NK-92 treated with Interleukin-12 subunit alpha and Interleukin-12 subunit beta, amount 100 ng/mL, for 24 hours (cell line): ENCODE data around the gene PHF13.
"Not testable (repeated sequence)": the region's sequence is repeated elsewhere in the genome, so short reads cannot be mapped to it uniquely, and the experiment has no call there.

Source experiments
- DNase-seq: peaks from one replicate; lab custom pipeline; 2025; lab: John Stamatoyannopoulos, UW

The PHF13 gene

GRCh38 chr1:6587261-6588005 is 26.1 kb upstream of the PHF13 start:
- no peak for DNase-seq

GRCh38 chr1:6588128-6588892 is 25.2 kb upstream of the PHF13 start:
- DNase-seq: no peak

- no peak for DNase-seq
Observed at GRCh38 chr1:6588893-6589520, 24.5 kb upstream of the PHF13 start.

DNA sequence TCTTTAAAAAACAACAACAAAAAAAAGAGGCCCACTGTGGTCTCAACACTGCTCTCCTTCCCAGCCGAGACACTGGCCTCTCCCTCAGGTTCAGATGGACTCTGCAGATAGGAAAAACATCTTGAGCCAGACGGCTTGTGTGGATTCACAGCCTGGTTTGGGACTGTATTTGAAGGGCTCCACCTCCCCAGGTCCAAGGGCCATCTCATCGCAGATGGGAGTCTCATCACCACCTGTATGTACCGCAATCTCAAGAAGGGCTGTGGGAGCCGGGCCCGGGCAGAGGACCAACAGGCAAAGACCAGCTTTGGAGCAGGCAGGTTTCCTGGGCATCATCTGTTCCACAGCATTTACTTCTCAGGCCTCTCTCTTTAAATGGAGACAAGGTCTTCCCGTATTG is 23.5 kb upstream of the PHF13 start:
- DNase-seq: no peak

GRCh38 chr1:6591222-6591621 is 22.3 kb upstream of the PHF13 start:
- DNase-seq: no peak

DNA sequence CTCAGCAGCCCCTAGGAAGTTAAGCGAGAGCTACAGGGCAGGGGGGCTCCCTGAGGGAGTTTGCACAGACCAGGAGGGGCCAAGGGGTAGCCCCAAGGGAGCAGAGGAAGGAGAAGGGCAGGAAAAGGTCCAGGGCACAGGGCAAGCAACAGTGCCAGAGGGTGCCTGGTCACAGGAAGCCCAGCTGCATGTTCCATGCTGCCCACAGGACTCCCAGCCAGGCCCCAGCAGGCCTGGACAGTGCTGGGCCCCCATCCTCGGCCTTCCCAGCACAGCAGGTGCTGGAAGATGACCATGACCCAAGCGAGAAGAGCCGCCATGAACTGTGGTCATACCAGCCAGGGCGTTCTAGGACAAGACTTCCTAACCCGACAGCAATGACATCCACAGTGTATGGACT is 21.9 kb upstream of the PHF13 start:
- DNase-seq: no peak

DNA sequence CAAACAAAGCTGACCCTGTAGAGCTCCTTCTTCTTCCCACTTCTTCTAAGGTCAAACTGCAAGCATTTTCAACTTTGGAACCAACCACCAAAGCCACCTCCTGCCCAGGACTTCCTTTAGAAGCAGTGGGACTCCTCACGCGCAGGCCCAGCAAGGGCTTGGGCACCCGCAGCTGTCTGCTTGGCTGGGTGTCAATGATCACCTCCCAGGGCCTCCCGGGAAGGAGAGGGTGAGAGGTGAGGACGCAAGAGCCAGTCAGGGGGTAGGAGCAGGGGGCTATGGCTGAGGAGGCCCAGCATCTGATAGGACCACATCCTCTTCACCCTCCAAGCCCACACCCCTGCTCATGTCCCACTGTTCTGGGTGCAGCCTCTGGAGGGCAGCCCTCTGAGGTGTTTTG is 21.1 kb upstream of the PHF13 start:
- DNase-seq: no peak

DNA sequence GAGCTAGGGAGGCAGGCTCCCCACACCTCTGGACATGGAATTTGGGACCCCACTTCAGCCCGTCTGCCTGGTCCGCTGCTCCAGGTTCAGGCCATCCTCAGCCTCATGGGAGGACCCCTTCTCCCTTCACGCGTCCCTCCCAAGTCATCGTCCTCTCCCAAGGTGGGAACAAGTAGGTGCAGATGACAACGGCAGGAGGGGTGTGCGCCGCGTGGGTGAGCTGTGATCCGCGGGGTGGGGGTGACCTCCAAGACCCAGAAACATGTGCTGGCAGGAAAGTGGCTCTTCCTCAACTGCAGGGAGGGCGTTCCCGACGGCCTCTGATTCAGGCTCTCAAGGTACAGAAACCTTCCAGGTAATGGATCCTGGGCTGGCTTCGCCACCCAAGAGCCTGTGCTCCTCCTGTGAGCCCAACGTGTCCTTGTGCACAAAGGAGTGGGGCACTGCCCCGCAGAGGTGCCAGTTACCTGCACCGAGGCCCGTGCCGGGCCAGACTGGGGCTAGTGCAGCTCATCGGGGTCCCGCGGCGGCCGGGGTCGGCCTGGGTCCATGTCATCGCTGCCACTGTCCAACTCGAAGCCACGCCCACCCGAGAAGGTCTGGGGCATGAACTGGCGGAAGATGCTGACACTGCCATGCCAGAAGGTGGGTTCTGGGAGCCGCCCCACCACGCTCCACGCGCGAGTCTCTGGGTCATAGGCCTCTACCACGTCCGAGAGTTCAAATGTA is 20.5 kb upstream of the PHF13 start:
- DNase-seq: no peak

DNA sequence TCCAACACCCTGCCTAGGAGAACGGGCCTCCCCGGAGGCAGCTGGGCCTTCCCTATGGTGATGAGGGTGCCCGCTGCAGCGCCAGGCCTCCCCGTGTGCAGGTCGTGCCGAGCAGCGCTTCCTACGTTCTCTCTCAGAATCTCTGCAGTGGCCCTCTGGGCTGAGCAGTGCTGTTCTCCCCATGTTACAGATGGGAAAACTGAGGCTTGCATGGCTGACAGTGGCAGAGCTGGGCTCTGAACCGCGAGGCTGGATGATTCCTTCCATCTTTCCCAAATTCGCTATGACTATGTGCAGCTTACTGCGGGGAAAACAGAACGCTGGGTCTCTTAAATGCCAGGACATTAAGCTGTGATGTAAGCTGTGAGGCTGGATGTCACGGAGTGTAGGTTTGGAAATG is 19.7 kb upstream of the PHF13 start:
- no peak for DNase-seq

DNA sequence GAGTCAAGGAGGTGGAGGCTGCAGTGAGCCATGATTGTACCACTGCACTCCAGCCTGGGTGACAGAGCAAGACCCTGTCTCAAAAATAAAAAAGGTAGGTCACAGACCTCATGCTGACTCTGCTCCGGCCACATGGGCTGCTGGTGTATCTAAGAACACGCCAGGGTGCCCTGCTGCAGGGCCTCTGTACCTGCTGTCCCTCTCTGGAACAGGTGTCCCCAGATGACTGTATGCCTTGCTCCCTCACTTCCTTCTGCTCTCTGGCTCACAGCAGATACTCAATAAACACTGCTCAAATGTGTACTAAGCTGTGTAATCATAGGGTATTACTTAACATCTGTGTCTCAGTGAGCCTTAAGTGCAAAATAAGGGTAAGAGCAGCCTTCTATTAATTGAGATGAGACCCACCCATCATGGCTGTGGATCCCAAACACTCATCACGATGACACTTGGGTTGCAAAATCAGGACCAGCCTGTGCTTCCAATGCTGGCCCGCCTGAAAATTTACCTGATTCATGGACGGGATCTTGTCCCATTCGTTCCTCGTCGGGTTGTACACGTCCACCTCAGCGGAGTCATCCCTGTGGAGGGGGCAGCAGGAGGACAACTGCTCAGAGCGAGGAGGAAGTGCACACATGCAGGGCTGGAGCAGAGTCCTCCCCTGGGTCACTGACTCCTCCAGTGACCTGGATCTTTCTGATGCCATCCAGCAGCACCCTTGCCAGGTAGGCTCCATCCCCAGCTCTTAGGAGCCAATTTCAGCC is 18.4 kb upstream of the PHF13 start:
- DNase-seq: no peak

GRCh38 chr1:6596351-6596750 is 17.2 kb upstream of the PHF13 start:
- no peak for DNase-seq

DNA sequence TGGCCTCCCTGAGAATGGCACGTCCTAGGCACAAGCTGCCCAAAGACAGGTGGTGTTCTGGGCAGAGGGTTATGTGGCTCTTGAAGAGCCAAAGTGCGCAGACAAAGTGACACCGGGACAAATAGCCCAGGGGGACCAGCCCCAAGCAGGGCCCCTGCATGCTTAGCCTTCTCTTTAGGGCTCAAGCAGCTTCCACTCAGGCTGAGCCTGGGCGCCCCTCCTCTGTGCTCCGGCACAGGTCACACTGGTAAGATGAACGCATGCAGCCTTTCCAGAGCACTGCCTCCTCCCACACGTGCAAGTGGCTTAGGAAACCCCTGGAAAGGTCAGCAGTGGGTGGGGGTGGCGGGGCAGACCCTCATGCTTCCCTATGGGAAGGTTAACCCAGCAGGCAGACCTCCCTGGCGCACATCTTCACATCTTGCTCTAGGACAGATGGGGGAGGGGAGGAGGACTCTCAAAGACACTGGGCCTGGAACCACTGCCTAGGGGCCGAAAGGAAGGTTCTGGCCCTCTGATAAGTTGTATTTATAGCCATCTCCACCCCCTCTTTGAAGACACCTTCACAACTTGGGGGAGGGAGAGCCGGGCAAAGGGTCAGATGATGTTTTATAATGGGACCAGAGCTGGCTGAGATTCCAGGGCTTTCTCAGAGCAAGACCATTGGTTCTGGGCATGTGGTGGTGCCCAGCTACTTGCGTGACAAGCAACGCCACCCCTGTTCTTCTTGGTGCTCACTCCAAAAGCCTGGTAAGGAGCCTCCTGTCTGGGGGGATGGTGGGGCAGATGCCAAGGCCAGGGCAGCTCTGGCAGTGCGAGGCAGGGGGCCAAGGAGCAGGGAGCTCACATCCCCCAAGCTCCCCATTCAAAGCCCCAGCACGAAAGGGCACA is 16.4 kb upstream of the PHF13 start:
- DNase-seq: no peak

DNA sequence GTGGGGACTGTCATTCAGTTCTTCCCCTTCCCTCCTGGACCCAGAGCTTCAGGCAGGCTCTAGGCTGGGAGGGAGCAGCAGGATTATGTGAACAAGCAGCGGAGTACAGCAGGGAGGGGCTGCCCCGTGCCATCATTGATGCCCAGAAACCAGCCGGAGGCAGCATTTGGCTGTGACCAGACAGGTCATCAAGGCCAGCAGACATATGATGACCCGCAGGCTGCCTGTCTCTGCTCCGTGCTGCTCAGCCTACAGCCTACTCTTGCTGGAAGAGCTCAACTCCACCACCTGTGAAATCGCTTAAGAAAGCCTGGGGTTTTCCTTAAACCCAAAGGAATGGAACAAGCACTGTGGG is 15.8 kb upstream of the PHF13 start:
- DNase-seq: no peak

GRCh38 chr1:6599141-6599975 is 14.2 kb upstream of the PHF13 start:
- no peak for DNase-seq

- DNase-seq: not testable (repeated sequence)
Observed at GRCh38 chr1:6599991-6600390, 13.5 kb upstream of the PHF13 start.

GRCh38 chr1:6600410-6601048 is 13.0 kb upstream of the PHF13 start:
- no peak for DNase-seq

DNA sequence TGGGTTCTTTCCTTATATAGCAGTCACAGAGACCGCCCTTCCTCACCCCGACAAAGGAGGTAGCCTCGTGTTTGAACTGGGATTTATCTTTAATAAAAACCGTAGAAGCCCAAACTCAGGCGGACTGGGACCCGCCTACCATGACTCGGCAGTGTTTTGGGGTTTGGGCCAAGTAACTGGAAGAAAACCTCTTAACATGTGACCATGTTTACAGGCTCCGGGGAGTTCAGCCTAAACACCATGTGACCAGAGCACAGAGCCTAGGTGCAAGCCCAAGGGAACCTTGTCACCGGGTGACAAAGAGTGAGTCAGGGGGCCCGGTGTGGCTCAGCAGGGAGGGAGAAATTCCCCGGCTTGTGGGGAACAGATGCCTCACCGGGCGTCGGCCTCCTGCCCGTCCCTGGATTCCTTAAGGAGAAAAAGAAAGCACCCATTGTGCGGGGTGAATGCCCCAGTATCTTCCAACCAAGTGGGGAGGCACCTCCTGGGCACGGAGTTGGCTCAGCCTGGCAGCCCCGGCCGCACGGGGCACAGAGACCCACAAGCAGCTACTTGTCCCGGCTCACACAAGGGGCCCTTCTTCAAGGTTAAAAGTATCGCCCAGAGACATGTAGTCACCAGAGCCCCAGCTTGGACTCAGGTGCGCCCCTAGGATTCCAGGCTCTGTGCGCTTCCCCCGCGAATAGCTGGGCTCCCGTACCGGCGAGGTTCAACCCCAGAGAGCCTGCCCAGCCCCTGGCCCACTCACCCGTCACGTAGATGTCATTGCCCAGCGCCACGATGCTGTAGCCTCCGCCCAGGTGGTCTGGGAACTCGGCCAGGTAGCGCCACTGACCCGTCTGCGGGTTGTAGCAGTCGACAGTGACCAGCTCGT is 12.2 kb upstream of the PHF13 start:
- peak; percentile 78 for DNase-seq

- DNase-seq: no peak
Observed at GRCh38 chr1:6601923-6602668, 11.4 kb upstream of the PHF13 start.
